HepG2 (cell line): Measurements from ENCODE around the gene WNT1. TPM values are rescaled to one million over a fixed set of nuclear protein-coding genes. Genes with fewer than 3 reads are reported as not detected.

Source experiments
- ATAC-seq: fragments of 200-7000 bp; cut with Tn5 transposase; 3 replicates; pipeline ENCODE4 v1.9.1; 2020; ENCODE audit warnings: mild to moderate bottlenecking, moderate library complexity
- BruUV-seq: library from RNA; stranded (reverse); fragments of 400-500 nt; replicated peaks from 2 replicates; lab custom pipeline; 2021; lab: Mats Ljungman, UMichigan
- CTCF ChIA-PET: fragments of 300-600 bp; formaldehyde crosslinking; extraction: SDS; loops from one replicate; lab custom pipeline; 2021; ENCODE audit warnings: low total read pairs, inconsistent platforms, low intra/inter-chr PET ratio; lab: Yijun Ruan, JAX
- POLR2A ChIA-PET: fragments of 350-600 bp; sonication (Branson Sonifier 250); formaldehyde crosslinking; loops from one replicate; lab custom pipeline; 2020; ENCODE audit warnings: antibody characterized with exemption, inconsistent platforms; lab: Yijun Ruan, JAX
- DNase-seq: peaks from one replicate; pipeline ENCODE4 v3.0.0-alpha.2; 2015; ENCODE audit warnings: low spot score
- FAIRE-seq: peaks from 3 replicates; lab custom pipeline; 2011; peaks lifted over from hg19 to GRCh38; lab: Jason Lieb, UNC
- H2AFZ ChIP-seq: one replicate; pipeline ENCODE4 v1.6.1; 2011; ENCODE audit warnings: low read length, inconsistent platforms
- H3K27ac ChIP-seq: fragments of 300-600 bp; 3 replicates; pipeline ENCODE4 v1.8.0; 2011; ENCODE audit warnings: mixed run types, mild to moderate bottlenecking, mixed read lengths, low read length, inconsistent platforms; ENCODE audit not compliant: insufficient read depth; ENCODE audit errors: extremely low read length
- H3K27me3 ChIP-seq, 2 experiments: fragments of 200-600 bp in 1 of 2; 2 replicates in 1 of 2; 3 replicates in 1 of 2; pipeline versions ENCODE4 v1.6.0 to v1.8.0; 2011; ENCODE audit warnings: low read length in 2 of 2, mild to moderate bottlenecking in 2 of 2, moderate library complexity in 2 of 2, inconsistent platforms in 1 of 2; ENCODE audit not compliant: insufficient read depth in 2 of 2, control insufficient read depth in 1 of 2
- H3K36me3 ChIP-seq, 2 experiments: fragments of 200-600 bp in 1 of 2; replicated peaks in 1 of 2; 2 replicates in 1 of 2; 3 replicates in 1 of 2; pipeline versions ENCODE4 v1.5.1 to v1.8.0; 2011; ENCODE audit warnings: low read length in 2 of 2, inconsistent platforms in 1 of 2; ENCODE audit not compliant: insufficient read depth in 2 of 2, control insufficient read depth in 1 of 2
- H3K4me1 ChIP-seq: 2 replicates; pipeline ENCODE4 v1.5.1; 2012; ENCODE audit warnings: low read length, inconsistent platforms; ENCODE audit not compliant: insufficient read depth
- H3K4me2 ChIP-seq: 2 replicates; pipeline ENCODE4 v1.6.0; 2011; ENCODE audit warnings: low read depth, low read length, inconsistent platforms
- H3K4me3 ChIP-seq, 3 experiments: fragments of 200-600 bp in 1 of 3; sonication (generic), shearing (Covaris generic) in 1 of 3; replicated peaks in 1 of 3; 2 replicates each; pipeline ENCODE4 v1.5.1; 2011 to 2016; ENCODE audit warnings: low read length in 3 of 3, inconsistent platforms in 2 of 3, low read depth in 2 of 3, mild to moderate bottlenecking in 2 of 3, control low read depth in 1 of 3, mixed read lengths in 1 of 3; ENCODE audit not compliant: insufficient read depth in 1 of 3
- H3K79me2 ChIP-seq: one replicate; pipeline ENCODE4 v1.6.1; 2011; ENCODE audit warnings: low read length, inconsistent platforms; ENCODE audit not compliant: insufficient read depth
- H3K9ac ChIP-seq: 2 replicates; pipeline ENCODE4 v1.6.0; 2011; ENCODE audit warnings: mild to moderate bottlenecking, low read depth, low read length, inconsistent platforms; ENCODE audit not compliant: insufficient read depth
- H3K9me3 ChIP-seq: 2 replicates; pipeline ENCODE4 v1.5.1; 2012; ENCODE audit warnings: mild to moderate bottlenecking, low read length
- H4K20me1 ChIP-seq: 2 replicates; pipeline ENCODE4 v1.6.0; 2011; ENCODE audit warnings: inconsistent platforms, mild to moderate bottlenecking, low read length, moderate library complexity; ENCODE audit not compliant: insufficient read depth
- CEBPZ ChIP-seq: IDR thresholded peaks from 2 replicates; pipeline ENCODE4 v1.6.1; 2012; ENCODE audit warnings: low read length, improper control_type of control experiment
- PLRG1 ChIP-seq: fragments of 450-650 bp; conservative IDR thresholded peaks from 2 replicates; pipeline ENCODE4 v1.6.1; 2016
- RBM22 ChIP-seq: fragments of 200-400 bp; formaldehyde crosslinking; optimal IDR thresholded peaks from 2 replicates; pipeline ENCODE3; 2017; ENCODE audit warnings: mild to moderate bottlenecking, low read length, moderate library complexity
- REPIN1 ChIP-seq: sonication (generic); formaldehyde crosslinking; IDR thresholded peaks from 2 replicates; pipeline ENCODE4 v1.8.0; 2022; ENCODE audit warnings: missing genetic modification reagents, low read depth, mild to moderate bottlenecking, borderline replicate concordance
- SAFB2 ChIP-seq: sonication (generic); formaldehyde crosslinking; IDR thresholded peaks from 2 replicates; pipeline ENCODE4 v1.5.1; 2020; ENCODE audit warnings: missing genetic modification reagents, low read depth, mild to moderate bottlenecking, borderline replicate concordance
- SIX4 ChIP-seq: sonication (generic); formaldehyde crosslinking; IDR thresholded peaks from 2 replicates; pipeline ENCODE4 v1.4.0; 2020; ENCODE audit warnings: missing genetic modification reagents
- ZBTB1 ChIP-seq: sonication (generic); formaldehyde crosslinking; IDR thresholded peaks from 2 replicates; pipeline ENCODE4 v1.4.0; 2020; ENCODE audit warnings: missing genetic modification reagents, borderline replicate concordance
- ZNF34 ChIP-seq: sonication (generic); formaldehyde crosslinking; IDR thresholded peaks from 2 replicates; pipeline ENCODE4 v1.4.0; 2020; ENCODE audit warnings: mild to moderate bottlenecking, missing genetic modification reagents, borderline replicate concordance
- ZSCAN20 ChIP-seq: sonication (generic); formaldehyde crosslinking; IDR thresholded peaks from 2 replicates; pipeline ENCODE4 v1.4.0; 2020; ENCODE audit warnings: missing genetic modification reagents, mild to moderate bottlenecking, borderline replicate concordance
- in situ Hi-C: cut with HindIII; loops from 2 replicates; pipeline ENCODE4 v1.10.0; 2017; ENCODE audit warnings: low pct_unique_long_range_greater_than_20kb; ENCODE audit not compliant: extremely low pct_ligation_motif_present
- intact Hi-C: fragments of 100-400 bp; cut with micrococcal nuclease; formaldehyde crosslinking; loops from one replicate; pipeline ENCODE4 v1.10.0; 2022; ENCODE audit not compliant: unreplicated experiment
- polyA plus RNA-seq, 8 experiments: library from polyadenylated mRNA; depleted of rRNA in 3 of 8; stranded (reverse) in 7 of 8; unstranded in 1 of 8; fragments of >200 nt; fragmentation: Illumina TruSeq in 4 of 8; extraction: Trizol in 4 of 8; gene quantifications; 2 replicates each; pipeline versions ENCODE4 v1.2.1 to v1.2.3, GENCODE V29; 2011 to 2016; ENCODE audit warnings: low read depth in 4 of 8, missing spikeins in 1 of 8, mixed read lengths in 1 of 8; ENCODE audit not compliant: insufficient read depth in 1 of 8
- total RNA-seq, 5 experiments: library from RNA; depleted of rRNA; stranded (reverse); fragments of >200 nt; fragmentation: Illumina TruSeq; extraction: Trizol; gene quantifications; 2 replicates each; pipeline ENCODE4 v1.2.3, GENCODE V29; 2016; ENCODE audit warnings: low read depth in 1 of 5
- TF ChIP-seq, protein P1 (sequence below): sonication (generic); formaldehyde crosslinking; IDR thresholded peaks from 2 replicates; pipeline ENCODE4 v1.4.0; 2020; ENCODE audit warnings: missing genetic modification reagents
- TF ChIP-seq, protein P2 (sequence below): sonication (generic); formaldehyde crosslinking; IDR thresholded peaks from 2 replicates; pipeline ENCODE4 v1.4.0; 2020; ENCODE audit warnings: mild to moderate bottlenecking, missing genetic modification reagents
- TF ChIP-seq, protein P3 (sequence below): sonication (generic); formaldehyde crosslinking; conservative IDR thresholded peaks from 2 replicates; pipeline ENCODE4 v1.4.0; 2020; ENCODE audit warnings: missing genetic modification reagents

Gene WNT1
- total and polyA plus RNA-seq, 2 of the 13 experiments (the other 11 are each of a cell fraction or from before 2014, with no cell fraction given), result not detected

DNA sequence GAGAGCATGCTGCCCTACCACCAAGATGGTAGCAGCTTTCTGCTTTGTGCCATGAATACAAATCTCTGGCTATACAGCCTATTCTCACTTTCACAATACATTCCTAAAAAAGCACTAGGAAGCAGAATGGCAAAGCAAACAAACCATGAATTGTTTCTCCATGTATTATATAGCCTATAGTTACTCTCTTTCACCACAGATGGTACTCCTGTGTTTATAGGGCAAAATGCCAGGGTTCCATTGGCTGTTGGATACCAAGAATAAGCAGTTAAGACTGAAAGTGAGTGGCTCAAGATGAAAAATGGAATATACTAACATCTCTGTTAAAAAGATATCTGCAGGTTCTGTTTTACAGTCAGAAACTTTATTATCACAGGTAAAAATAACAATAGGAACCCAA, 31.9 kb upstream of the WNT1 start:
- TF ChIP-seq ZSCAN20 (CRISPR knock-in tag) (no peak), ZNF34 (CRISPR knock-in tag) (no peak), ZBTB1 (CRISPR knock-in tag) (no peak), CEBPZ (no peak), SAFB2 (CRISPR knock-in tag) (no peak), PLRG1 (no peak), SIX4 (CRISPR knock-in tag) (no peak), RBM22 (no peak), REPIN1 (no peak)
- TF ChIP-seq, protein P1, sequence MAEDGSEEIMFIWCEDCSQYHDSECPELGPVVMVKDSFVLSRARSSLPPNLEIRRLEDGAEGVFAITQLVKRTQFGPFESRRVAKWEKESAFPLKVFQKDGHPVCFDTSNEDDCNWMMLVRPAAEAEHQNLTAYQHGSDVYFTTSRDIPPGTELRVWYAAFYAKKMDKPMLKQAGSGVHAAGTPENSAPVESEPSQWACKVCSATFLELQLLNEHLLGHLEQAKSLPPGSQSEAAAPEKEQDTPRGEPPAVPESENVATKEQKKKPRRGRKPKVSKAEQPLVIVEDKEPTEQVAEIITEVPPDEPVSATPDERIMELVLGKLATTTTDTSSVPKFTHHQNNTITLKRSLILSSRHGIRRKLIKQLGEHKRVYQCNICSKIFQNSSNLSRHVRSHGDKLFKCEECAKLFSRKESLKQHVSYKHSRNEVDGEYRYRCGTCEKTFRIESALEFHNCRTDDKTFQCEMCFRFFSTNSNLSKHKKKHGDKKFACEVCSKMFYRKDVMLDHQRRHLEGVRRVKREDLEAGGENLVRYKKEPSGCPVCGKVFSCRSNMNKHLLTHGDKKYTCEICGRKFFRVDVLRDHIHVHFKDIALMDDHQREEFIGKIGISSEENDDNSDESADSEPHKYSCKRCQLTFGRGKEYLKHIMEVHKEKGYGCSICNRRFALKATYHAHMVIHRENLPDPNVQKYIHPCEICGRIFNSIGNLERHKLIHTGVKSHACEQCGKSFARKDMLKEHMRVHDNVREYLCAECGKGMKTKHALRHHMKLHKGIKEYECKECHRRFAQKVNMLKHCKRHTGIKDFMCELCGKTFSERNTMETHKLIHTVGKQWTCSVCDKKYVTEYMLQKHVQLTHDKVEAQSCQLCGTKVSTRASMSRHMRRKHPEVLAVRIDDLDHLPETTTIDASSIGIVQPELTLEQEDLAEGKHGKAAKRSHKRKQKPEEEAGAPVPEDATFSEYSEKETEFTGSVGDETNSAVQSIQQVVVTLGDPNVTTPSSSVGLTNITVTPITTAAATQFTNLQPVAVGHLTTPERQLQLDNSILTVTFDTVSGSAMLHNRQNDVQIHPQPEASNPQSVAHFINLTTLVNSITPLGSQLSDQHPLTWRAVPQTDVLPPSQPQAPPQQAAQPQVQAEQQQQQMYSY, result no peak
- TF ChIP-seq, protein P2, sequence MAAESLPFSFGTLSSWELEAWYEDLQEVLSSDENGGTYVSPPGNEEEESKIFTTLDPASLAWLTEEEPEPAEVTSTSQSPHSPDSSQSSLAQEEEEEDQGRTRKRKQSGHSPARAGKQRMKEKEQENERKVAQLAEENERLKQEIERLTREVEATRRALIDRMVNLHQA (CRISPR knock-in tag), result no peak
- TF ChIP-seq, protein P3, sequence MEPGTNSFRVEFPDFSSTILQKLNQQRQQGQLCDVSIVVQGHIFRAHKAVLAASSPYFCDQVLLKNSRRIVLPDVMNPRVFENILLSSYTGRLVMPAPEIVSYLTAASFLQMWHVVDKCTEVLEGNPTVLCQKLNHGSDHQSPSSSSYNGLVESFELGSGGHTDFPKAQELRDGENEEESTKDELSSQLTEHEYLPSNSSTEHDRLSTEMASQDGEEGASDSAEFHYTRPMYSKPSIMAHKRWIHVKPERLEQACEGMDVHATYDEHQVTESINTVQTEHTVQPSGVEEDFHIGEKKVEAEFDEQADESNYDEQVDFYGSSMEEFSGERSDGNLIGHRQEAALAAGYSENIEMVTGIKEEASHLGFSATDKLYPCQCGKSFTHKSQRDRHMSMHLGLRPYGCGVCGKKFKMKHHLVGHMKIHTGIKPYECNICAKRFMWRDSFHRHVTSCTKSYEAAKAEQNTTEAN, result no peak
- ChIA-PET POLR2A (interaction anchor here (0.8 to 1.2 kb wide), 2 partner anchors 11 to 80 kb away, joined by 3 to 4 read pairs; partner anchors contain the start of genes ARF3 and RND1), CTCF (no interaction called here)
- ATAC-seq (no peak), FAIRE-seq (no peak), DNase-seq (no peak)
- Histone ChIP-seq H3K27ac (no peak overlapping the region), H3K4me1 (peaks cover 69% of the 10 kb centered on the region), H3K4me3 (no peak overlapping the region), H3K27me3 (no peaks in the 10 kb centered on the region), H3K9me3 (no peaks in the 10 kb centered on the region), H2AFZ (no peak overlapping the region), H3K4me2 (no peak overlapping the region), H4K20me1 (peaks cover 5% of the 10 kb centered on the region; the same call in 1 of the 2 replicates), H3K9ac (no peak overlapping the region), H3K79me2 (peaks cover 12% of the 10 kb centered on the region), H3K36me3 (peaks cover 0 to 12% of the 10 kb centered on the region in 2 experiments; a peak in 2 of 5 replicates)
- in situ Hi-C loops (no loop called here), intact Hi-C loops (no loop called here)
- no TSS peak for BruUV-seq
